ENCODE measurements around the gene EP400. TPM values are rescaled to one million over a fixed set of nuclear protein-coding genes. Genes with fewer than 3 reads are reported as not detected.

Gene EP400
- total and polyA plus RNA-seq, 2 of the 4 experiments (the other 2 are of a cell fraction) = 4.3 to 11.4 TPM

GRCh38 chr12:132083614-132083940 lies 133.8 kb downstream of the EP400 start:
- Histone ChIP-seq H3K4ac (ENCODE audit: low read depth, low read length) (0 out of 2 replicates have a peak overlapping the region, but pooled peaks have one; percentile 7), H2BK20ac (ENCODE audit: low read depth, low read length) (no peak overlapping the region), H3K4me1 (ENCODE audit: control insufficient read depth, insufficient read depth, low read length) (peaks cover 4% of the 10 kb centered on the region), H4K8ac (ENCODE audit: low read depth in 2 of 2, low read length in 2 of 2) (no peak overlapping the region), H4K5ac (ENCODE audit: low read depth, low read length) (no peak overlapping the region), H3K56ac (ENCODE audit: extremely low read depth, insufficient read depth, low read length) (no peak overlapping the region), H2AK9ac (replicated peaks; ENCODE audit: low read depth, low read length, poor library complexity) (peak overlapping the region; percentile 75), H3K9ac (ENCODE audit: low read depth, low read length) (no peak overlapping the region), H3K9me3 (ENCODE audit: control insufficient read depth, insufficient read depth, low read length) (no peaks in the 10 kb centered on the region), H2AK5ac (ENCODE audit: low read depth, low read length) (no peak overlapping the region), H3K14ac (replicated peaks; ENCODE audit: low read depth, low read length) (no peak overlapping the region; the same call in 1 of the 2 replicates), H2BK120ac (ENCODE audit: low read depth, low read length) (no peak overlapping the region), H4K91ac (ENCODE audit: insufficient read depth, low read depth, low read length) (no peak overlapping the region), H2BK5ac (ENCODE audit: low read depth, low read length, poor library complexity, severe bottlenecking) (no peak overlapping the region), H3K4me3 (ENCODE audit: insufficient read depth, low read depth, low read length) (peak overlapping the region; percentile 43), H2BK15ac (ENCODE audit: low read depth, low read length) (no peak overlapping the region), H4K20me1 (ENCODE audit: insufficient read depth, low read length) (peaks cover under 1% of the 10 kb centered on the region; the same call in 1 of the 2 replicates), H3K9me1 (ENCODE audit: insufficient read depth, low read length) (peaks cover 3% of the 10 kb centered on the region; the same call in 1 of the 2 replicates), H3K27me3 (ENCODE audit: control insufficient read depth, insufficient read depth, low read length) (no peaks in the 10 kb centered on the region), H2AFZ (replicated peaks; ENCODE audit: low read length, poor library complexity) (peak overlapping the region; percentile 94), H3K4me2 (ENCODE audit: low read depth, low read length) (peak overlapping the region; percentile 76), H3K79me1 (ENCODE audit: low read depth in 1 of 2, low read length in 2 of 2) (peaks cover 8 to 27% of the 10 kb centered on the region in 2 experiments; a peak in 3 of 4 replicates), H3K23ac (ENCODE audit: low read depth, low read length) (no peak overlapping the region), H3K36me3 (ENCODE audit: control insufficient read depth, insufficient read depth, low read length) (peaks cover 5% of the 10 kb centered on the region; the same call in 1 of the 2 replicates), H3K27ac (ENCODE audit: insufficient read depth, low read length) (no peak overlapping the region; the same call in 1 of the 2 replicates), H3K18ac (ENCODE audit: low read depth, low read length) (no peak overlapping the region)
- whole genome bisulfite sequencing, 2 experiments (ENCODE audit: extremely low coverage in 2 of 2, insufficient read length in 1 of 2) = 11% methylated on average over 3 of the region's 8 CpGs; no CpG with 5 or more reads in 1 of the 2 experiments
- TF ChIP-seq USF2 (IDR thresholded peaks at IDR 0.05; ENCODE audit: low read depth, low read length) (no peak), MXI1 (IDR thresholded peaks at IDR 0.05; ENCODE audit: borderline replicate concordance, low read depth, low read length) (no peak), CHD1 (IDR thresholded peaks at IDR 0.05; ENCODE audit: low read depth, low read length) (no peak), MAFK (IDR thresholded peaks at IDR 0.05; ENCODE audit: low read depth, low read length) (no peak), BHLHE40 (IDR thresholded peaks at IDR 0.05; ENCODE audit: low read depth, low read length) (no peak), CTCF (conservative IDR thresholded peaks at IDR 0.05; ENCODE audit: low read depth, low read length) (no peak), FOS (IDR thresholded peaks at IDR 0.05; ENCODE audit: low read depth, low read length) (no peak), SMC3 (IDR thresholded peaks at IDR 0.05; ENCODE audit: low read depth, low read length) (no peak), MAZ (IDR thresholded peaks at IDR 0.05; ENCODE audit: borderline replicate concordance, low read depth, low read length) (no peak), CEBPB (IDR thresholded peaks at IDR 0.05; ENCODE audit: low read depth, low read length) (no peak), RCOR1 (IDR thresholded peaks at IDR 0.05; ENCODE audit: insufficient replicate concordance, low read length) (no peak)
- DNase-seq (no peak), ATAC-seq (ENCODE audit: low read depth) (no peak)
- dilution Hi-C loops (cut with HindIII; ENCODE audit: low sequenced_read_pairs, unreplicated experiment) (no loop called here), in situ Hi-C loops (cut with MboI; ENCODE audit: low sequenced_read_pairs) (no loop called here), intact Hi-C loops (cut with micrococcal nuclease) (no loop called here)
- CTCF ChIA-PET = no interaction called here
- POLR2A ChIA-PET (ENCODE audit: unreplicated experiment) = no interaction called here
- no TSS peak for BruUV-seq (replicated peaks)
